Activated naive CD4-positive, alpha-beta T cell (primary cell): Measurements from ENCODE around the gene PERP.
A peak's percentile ranks its signal among the peaks of the same experiment; 100 is the strongest.
"Not testable (repeated sequence)": the region's sequence is repeated elsewhere in the genome, so short reads cannot be mapped to it uniquely, and the experiment has no call there.

Source experiments
- DNase-seq, 4 experiments: peaks; one replicate each; lab custom pipeline; 2025; lab: John Stamatoyannopoulos, UW

Gene PERP

GRCh38 chr6:138107078-138107751, at the start of gene PERP:
Gene PERP (minus strand): TSS chr6:138107419. CDS start chr6:138107340, 79 bp downstream.
- DNase-seq: peak in 3 of 4 experiments; percentile 8 to 55 (median 35)

- DNase-seq: no peak
Observed at GRCh38 chr6:138155443-138155842, 48.2 kb upstream of the PERP start.

- no peak for DNase-seq
Observed at GRCh38 chr6:138146544-138146943, 39.3 kb upstream of the PERP start.

- no peak for DNase-seq
Observed at GRCh38 chr6:138145402-138145801, 38.2 kb upstream of the PERP start.

GRCh38 chr6:138142806-138143205, 35.6 kb upstream of the PERP start:
- DNase-seq: no peak

- DNase-seq: no peak
Observed at GRCh38 chr6:138129190-138129589, 22.0 kb upstream of the PERP start.

- no peak for DNase-seq
Observed at GRCh38 chr6:138128096-138128495, 20.9 kb upstream of the PERP start.

- no peak for DNase-seq
Observed at GRCh38 chr6:138124096-138124495, 16.9 kb upstream of the PERP start.

GRCh38 chr6:138119976-138120375, 12.8 kb upstream of the PERP start:
- DNase-seq: no peak

GRCh38 chr6:138119229-138119628, 12.0 kb upstream of the PERP start:
- not testable (repeated sequence) for DNase-seq

GRCh38 chr6:138117376-138117914, 10.2 kb upstream of the PERP start:
- DNase-seq: no peak

- DNase-seq: no peak
Observed at GRCh38 chr6:138116661-138116999, 9.4 kb upstream of the PERP start.

GRCh38 chr6:138115877-138116660, 8.8 kb upstream of the PERP start:
- DNase-seq: peak in 2 of 4 experiments; percentile 6 to 8

- DNase-seq: no peak
Observed at GRCh38 chr6:138115201-138115600, 8.0 kb upstream of the PERP start.

GRCh38 chr6:138113588-138114210, 6.5 kb upstream of the PERP start:
- no peak for DNase-seq

- no peak for DNase-seq
Observed at GRCh38 chr6:138110229-138110628, 3.0 kb upstream of the PERP start.

- peak; percentile 37 to 74 (median 64) for DNase-seq
Observed at GRCh38 chr6:138109042-138109997, 2.1 kb upstream of the PERP start.

GRCh38 chr6:138107752-138108592, 753 bp upstream of the PERP start:
- DNase-seq: peak in 1 of 4 experiments; percentile 4

GRCh38 chr6:138106665-138107077, 548 bp downstream of the PERP start:
- DNase-seq: no peak

GRCh38 chr6:138105880-138106664, 1.1 kb downstream of the PERP start:
- DNase-seq: no peak
